Effector memory CD8-positive, alpha-beta T cell (primary cell): Measurements from ENCODE around the gene TRIM67.

Source experiments
- ATAC-seq: fragments of 150-1000 bp; cut with Tn5 transposase; replicated peaks from 2 replicates; pipeline ENCODE4 v1.10.0; 2021; ENCODE audit warnings: mild to moderate bottlenecking, moderate library complexity
- DNase-seq, 3 experiments: peaks; one replicate each; pipeline ENCODE4 v3.0.0; 2021
- H3K27ac Mint-ChIP-seq, 2 donors: one replicate each; pipeline ENCODE4 v1.8.0; 2022; ENCODE audit warnings: mild to moderate bottlenecking in 2 of 2, mixed read lengths in 2 of 2, moderate library complexity in 2 of 2
- H3K27me3 Mint-ChIP-seq, 2 donors: one replicate each; pipeline ENCODE4 v1.8.0; 2022; ENCODE audit warnings: mixed read lengths in 2 of 2
- H3K36me3 Mint-ChIP-seq: one replicate; pipeline ENCODE4 v1.8.0; 2022; ENCODE audit warnings: mild to moderate bottlenecking, moderate library complexity, mixed read lengths; ENCODE audit not compliant: insufficient read depth
- H3K4me1 Mint-ChIP-seq, 2 donors: one replicate each; pipeline ENCODE4 v1.8.0; 2022; ENCODE audit warnings: low read depth in 2 of 2, mixed read lengths in 2 of 2
- H3K4me3 Mint-ChIP-seq, 2 donors: one replicate each; pipeline ENCODE4 v1.8.0; 2022; ENCODE audit warnings: mild to moderate bottlenecking in 2 of 2, mixed read lengths in 2 of 2, moderate library complexity in 2 of 2
- H3K9me3 Mint-ChIP-seq, 2 donors: one replicate each; pipeline ENCODE4 v1.8.0; 2022; ENCODE audit warnings: mixed read lengths in 2 of 2

TRIM67 gene

DNA sequence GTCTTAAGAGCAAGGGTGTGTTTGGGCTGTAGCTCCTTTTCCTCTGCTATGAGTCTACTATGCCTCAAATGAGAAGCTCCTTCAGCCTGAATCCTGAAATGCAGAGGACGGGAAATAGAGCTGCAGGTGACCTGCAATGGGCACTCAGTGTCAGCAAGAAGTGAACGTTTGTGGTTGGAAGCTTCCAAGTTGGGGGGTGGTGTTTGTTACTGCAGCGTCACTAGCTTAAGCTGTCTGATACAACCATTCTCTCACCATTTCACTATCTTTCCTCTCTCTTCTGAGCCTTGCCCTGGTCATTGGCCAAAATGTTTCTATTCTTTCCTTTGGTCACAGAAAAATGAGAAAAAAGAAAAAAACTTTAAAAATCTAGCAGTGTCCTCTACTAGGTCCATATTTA lies 19.4 kb downstream of the TRIM67 start:
- H3K36me3 Mint-ChIP-seq: no peaks in the 10 kb centered on the region
- H3K4me3 Mint-ChIP-seq: no peak overlapping the region
- no peak for DNase-seq
- ATAC-seq: no peak
- no peaks in the 10 kb centered on the region for H3K9me3 Mint-ChIP-seq
- H3K27me3 Mint-ChIP-seq: peaks cover 75 to 94% of the 10 kb centered on the region in 2 donors
- no peaks in the 10 kb centered on the region for H3K4me1 Mint-ChIP-seq
- no peak overlapping the region for H3K27ac Mint-ChIP-seq

DNA sequence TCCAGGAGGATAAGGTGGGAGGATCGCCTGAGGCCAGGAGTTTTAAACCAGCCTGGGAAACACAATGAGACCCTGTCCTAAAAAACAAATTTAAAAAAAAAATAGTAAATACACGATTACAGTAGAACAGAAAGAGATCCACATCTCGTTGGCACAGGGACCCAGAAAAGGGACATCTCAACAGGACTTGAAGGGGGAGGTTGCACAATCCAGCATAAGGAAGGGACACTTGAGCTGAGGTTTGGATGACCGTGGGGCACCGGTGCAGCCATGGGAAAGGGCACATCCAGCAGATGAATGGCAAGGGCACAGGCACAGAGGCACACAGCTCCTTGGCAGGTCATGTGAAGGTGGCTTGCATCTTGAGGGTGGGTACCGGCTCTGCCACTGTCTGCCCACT lies 20.5 kb downstream of the TRIM67 start:
- no peaks in the 10 kb centered on the region for H3K9me3 Mint-ChIP-seq
- H3K36me3 Mint-ChIP-seq: no peaks in the 10 kb centered on the region
- peaks cover 75 to 94% of the 10 kb centered on the region in 2 donors for H3K27me3 Mint-ChIP-seq

DNA sequence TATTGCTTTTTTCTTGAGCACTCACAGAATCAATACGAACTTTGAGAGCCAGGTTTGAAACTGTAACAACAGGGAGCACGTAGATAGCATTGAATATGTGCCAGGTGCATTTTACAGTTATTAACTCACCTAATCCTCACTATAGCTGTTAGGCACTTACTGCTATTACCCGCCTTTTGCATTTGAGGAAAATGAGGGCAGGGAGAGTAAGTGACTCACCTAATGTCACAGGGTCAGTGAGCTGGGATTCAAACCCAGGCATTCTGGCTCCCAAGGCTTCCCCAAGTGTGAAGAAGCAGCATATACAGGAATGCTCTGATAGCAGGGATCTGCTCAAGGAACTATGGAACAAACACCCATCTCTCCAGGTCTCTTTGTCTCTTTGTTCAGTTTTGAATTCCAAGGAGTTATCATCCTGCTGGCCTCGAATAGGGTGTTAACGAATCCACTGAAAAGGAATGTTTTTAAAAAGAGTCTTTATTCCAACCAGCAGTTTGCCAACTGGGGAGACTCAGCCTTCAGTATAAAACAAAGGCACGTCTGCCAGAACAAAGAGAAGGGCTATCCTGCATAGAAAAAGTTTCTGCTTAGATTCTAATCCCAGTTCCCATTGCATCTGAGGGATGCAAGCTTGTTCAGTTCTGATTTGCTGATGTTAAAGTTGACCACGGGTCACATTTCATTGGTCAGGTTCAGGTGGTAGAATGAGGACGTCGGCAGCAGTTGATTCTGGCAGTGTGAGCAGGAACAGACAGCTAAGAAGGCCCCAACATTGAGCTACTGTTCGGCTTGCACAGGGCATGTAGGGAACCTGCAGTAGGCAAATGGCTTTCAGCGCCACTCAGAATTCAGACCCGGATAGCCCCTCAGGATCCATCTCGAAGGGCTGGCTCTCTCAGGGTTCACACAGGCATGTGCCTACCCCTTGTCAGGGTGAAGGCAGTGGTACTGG lies 22.1 kb downstream of the TRIM67 start:
- Mint-ChIP-seq H3K27ac (no peak overlapping the region), H3K4me3 (no peak overlapping the region), H3K27me3 (peaks cover 73 to 94% of the 10 kb centered on the region in 2 donors), H3K4me1 (no peaks in the 10 kb centered on the region), H3K36me3 (no peaks in the 10 kb centered on the region), H3K9me3 (no peaks in the 10 kb centered on the region)
- no peak for DNase-seq
- no peak for ATAC-seq

More for the DNA sequence above, 20.5 kb downstream of the TRIM67 start:
- no peak overlapping the region for H3K4me3 Mint-ChIP-seq
- DNase-seq (no peak), ATAC-seq (no peak)
- no peaks in the 10 kb centered on the region for H3K4me1 Mint-ChIP-seq
- H3K27ac Mint-ChIP-seq: no peak overlapping the region

DNA sequence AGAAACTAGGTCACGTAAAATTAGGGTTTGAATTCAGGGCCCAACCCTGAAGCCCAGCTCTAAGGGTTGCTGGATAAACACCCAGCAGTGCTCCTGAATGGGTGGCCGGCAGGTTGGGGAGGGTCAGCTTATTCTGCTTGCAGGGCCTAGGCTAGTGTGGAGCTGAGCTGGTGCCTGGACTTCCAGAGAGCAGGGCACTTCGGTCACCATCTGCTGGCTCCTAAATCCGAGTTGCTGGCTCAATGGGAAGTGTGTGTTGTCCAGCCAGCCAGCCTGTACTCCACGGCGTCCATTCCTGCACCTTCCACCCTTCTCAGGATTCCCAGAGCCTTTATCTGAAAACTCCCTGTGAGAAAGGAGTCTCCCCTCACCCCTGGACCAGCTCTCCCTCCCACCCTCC lies 23.0 kb downstream of the TRIM67 start:
- DNase-seq (no peak), ATAC-seq (no peak)
- Mint-ChIP-seq H3K36me3 (no peaks in the 10 kb centered on the region), H3K27ac (no peak overlapping the region), H3K4me1 (no peaks in the 10 kb centered on the region), H3K27me3 (peaks cover 72 to 94% of the 10 kb centered on the region in 2 donors), H3K9me3 (no peaks in the 10 kb centered on the region), H3K4me3 (no peak overlapping the region)

DNA sequence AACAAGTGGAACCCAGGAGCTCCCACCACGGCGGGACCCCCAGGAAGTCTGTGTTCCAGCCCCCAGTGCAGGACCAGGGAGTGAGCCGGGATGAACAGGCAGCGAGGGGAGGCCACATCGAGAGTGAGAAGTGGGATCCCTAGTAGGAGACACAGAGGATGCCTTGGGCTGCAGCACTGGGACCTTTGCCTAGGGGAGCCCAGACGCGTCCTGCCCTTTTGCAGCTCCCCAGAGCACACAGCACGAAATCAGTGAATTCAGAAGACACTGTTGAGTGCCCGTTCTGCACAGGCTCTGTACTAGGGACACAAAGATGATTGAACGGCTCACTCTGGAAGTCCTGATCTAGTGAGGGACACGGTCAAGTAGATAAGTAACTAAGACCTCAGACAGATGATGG lies 23.5 kb downstream of the TRIM67 start:
- ATAC-seq: no peak
- Mint-ChIP-seq H3K4me3 (no peak overlapping the region), H3K27me3 (peaks cover 72 to 94% of the 10 kb centered on the region in 2 donors), H3K4me1 (no peaks in the 10 kb centered on the region), H3K9me3 (no peaks in the 10 kb centered on the region), H3K36me3 (no peaks in the 10 kb centered on the region), H3K27ac (no peak overlapping the region)
- DNase-seq: no peak

DNA sequence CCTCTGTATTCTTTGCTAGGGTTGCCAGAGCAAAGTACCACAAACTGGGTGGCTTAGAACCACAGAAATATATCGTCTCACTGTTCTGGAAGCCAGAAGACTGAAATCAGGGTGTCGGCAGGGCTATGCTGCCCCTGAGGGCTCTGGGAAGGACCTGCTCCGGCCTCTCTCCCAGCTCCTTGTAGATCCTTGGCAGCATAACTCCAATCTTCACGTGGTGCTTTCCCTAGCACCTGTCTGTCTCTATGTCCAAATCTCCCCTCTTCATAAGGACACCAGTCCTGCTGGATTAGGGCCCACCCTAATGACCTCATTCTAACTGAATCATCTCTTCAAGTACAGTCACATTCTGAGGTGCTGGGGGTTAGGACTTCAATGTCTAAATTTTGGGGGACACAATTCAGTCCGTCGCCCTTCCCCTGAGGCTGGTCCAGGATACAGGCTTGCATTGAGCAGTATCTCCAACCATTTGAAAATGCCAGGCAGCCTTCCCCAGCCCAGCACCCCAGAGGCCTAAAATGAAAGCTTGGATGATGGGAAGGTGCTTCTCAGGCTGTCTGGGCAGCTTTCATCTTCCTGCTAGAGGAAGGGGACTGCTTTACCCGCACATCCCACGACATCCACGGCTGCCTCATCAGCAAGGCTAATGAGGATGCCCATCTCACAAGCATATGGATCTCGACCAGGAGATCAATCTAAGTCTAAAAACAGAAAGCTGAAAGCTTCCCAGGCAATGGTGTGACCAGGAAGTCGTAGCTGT lies 24.7 kb downstream of the TRIM67 start:
- Mint-ChIP-seq H3K27me3 (peaks cover 78 to 94% of the 10 kb centered on the region in 2 donors), H3K9me3 (no peaks in the 10 kb centered on the region), H3K4me1 (no peaks in the 10 kb centered on the region), H3K27ac (no peak overlapping the region), H3K36me3 (no peaks in the 10 kb centered on the region), H3K4me3 (no peak overlapping the region)
- ATAC-seq (no peak), DNase-seq (no peak)

DNA sequence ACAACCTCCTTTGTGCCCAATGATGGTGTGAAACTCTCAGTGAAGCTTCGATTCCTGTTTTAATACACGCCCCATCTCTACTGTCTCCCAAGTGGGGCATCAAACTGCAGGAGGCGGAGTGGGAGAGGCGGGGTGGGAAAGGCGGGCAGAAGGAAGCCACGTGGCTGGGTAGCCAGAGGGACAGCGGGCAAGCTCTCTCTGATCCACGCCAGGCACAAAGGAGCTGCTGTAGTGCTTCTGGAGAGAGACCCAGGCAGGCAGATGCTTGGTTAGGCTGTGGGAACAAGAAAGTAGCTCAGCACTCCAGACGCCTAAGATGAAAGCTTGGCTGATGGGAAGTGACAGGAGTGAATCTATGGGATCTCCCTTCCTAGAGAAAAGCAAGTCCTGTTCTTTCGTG lies 25.7 kb downstream of the TRIM67 start:
- ATAC-seq (no peak), DNase-seq (no peak)
- Mint-ChIP-seq H3K27ac (no peak overlapping the region), H3K4me1 (no peaks in the 10 kb centered on the region), H3K36me3 (no peaks in the 10 kb centered on the region), H3K4me3 (no peak overlapping the region), H3K27me3 (peaks cover 67 to 88% of the 10 kb centered on the region in 2 donors), H3K9me3 (no peaks in the 10 kb centered on the region)

DNA sequence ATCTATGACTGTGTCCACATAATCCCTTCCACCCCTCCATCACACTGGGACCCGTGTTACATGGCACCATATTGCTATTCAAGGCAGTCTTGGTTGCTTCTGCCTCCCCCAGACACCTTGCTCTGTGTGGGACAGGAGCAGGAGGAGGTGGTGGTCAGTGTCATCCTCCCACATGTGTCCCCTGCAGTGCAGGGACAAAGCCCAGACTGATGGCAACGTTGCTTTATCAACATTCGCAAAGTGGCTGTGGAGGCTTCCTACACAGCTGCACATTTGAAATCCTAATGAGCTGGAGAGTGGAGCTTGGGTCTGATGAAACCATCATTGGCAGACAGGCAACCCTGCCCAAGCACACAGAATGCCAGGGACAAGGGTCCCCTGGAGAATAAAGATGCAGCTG lies 26.2 kb downstream of the TRIM67 start:
- no peaks in the 10 kb centered on the region for H3K9me3 Mint-ChIP-seq
- H3K27me3 Mint-ChIP-seq: peaks cover 62 to 86% of the 10 kb centered on the region in 2 donors
- no peaks in the 10 kb centered on the region for H3K36me3 Mint-ChIP-seq
- no peaks in the 10 kb centered on the region for H3K4me1 Mint-ChIP-seq
- DNase-seq: no peak
- no peak overlapping the region for H3K4me3 Mint-ChIP-seq
- ATAC-seq: no peak
- H3K27ac Mint-ChIP-seq: no peak overlapping the region

DNA sequence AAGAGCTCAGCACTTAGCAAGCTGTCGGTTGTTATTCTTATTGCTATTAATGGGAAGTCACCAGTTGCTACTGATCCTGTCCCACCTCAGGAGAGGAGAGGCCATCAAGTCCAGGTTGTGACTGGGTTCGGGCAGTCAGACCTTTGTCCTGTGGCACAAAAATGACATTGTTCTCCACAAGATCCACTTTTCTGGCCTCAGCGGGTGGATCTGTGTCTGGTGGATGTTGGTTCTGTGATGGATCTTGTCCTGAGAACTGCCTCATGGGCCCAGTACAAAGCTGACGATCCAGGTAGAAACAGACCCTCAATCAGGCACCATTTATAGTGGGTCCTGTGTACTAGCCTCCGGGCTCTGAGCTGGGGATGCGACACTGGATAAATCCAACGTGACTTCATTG lies 26.9 kb downstream of the TRIM67 start:
- H3K36me3 Mint-ChIP-seq: no peaks in the 10 kb centered on the region
- peaks cover 61 to 92% of the 10 kb centered on the region in 2 donors for H3K27me3 Mint-ChIP-seq
- no peaks in the 10 kb centered on the region for H3K4me1 Mint-ChIP-seq
- DNase-seq: no peak
- ATAC-seq: no peak
- no peaks in the 10 kb centered on the region for H3K9me3 Mint-ChIP-seq
- no peak overlapping the region for H3K27ac Mint-ChIP-seq
- no peak overlapping the region for H3K4me3 Mint-ChIP-seq

DNA sequence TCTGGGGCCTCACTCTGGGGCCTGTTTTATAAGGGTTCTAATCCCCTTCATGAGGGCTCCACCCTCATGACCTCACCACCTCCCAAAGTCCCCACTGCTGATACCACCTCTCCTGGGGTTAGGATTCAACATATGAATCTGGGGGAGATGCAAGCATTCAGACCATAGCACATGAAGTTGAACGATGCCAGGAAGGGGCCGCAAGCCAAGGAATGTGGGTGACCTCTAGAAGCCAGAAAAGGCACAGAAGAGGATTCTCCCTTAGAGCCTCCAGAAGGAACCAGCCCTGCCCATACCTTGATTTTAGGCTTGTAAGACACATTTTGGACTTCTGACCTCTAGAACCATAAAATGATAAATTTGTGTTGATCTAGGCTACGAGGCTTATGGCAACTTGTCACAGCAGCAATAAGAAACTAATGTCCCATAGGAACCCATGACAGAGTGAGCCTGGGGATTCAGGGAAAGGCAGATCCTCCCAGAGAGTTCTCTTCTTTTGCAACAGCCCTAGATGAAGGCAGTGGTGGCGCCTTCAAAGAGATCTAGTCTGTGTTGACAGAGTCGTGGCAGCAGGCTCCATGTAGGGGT lies 27.9 kb downstream of the TRIM67 start:
- DNase-seq (no peak), ATAC-seq (no peak)
- Mint-ChIP-seq H3K4me3 (no peak overlapping the region), H3K9me3 (no peaks in the 10 kb centered on the region), H3K27ac (no peak overlapping the region), H3K27me3 (peaks cover 51 to 87% of the 10 kb centered on the region in 2 donors), H3K36me3 (no peaks in the 10 kb centered on the region), H3K4me1 (no peaks in the 10 kb centered on the region)

DNA sequence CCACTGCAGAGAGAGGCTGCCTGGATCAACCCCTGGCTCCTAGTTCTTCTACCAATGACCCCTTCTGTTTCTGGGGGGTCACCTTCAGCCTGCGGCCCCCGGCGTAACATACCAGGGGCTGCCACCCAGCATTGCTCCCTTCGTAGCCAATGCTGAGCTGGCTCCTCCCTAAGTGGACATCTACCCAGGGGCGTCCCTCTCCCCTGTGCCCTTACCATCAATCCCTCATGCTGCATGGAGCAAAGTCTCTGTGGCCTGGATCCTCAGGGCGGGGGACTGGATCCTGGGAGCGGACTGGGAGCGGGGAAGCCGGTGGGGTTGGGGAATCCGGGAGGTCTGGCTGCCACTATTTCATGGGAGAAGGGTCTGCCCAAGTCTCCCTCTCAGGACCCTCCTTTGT lies 28.6 kb downstream of the TRIM67 start:
- Mint-ChIP-seq H3K27ac (no peak overlapping the region), H3K4me3 (no peak overlapping the region), H3K27me3 (peaks cover 45 to 84% of the 10 kb centered on the region in 2 donors), H3K9me3 (no peaks in the 10 kb centered on the region), H3K36me3 (no peaks in the 10 kb centered on the region), H3K4me1 (no peaks in the 10 kb centered on the region)
- ATAC-seq (no peak), DNase-seq (no peak)

DNA sequence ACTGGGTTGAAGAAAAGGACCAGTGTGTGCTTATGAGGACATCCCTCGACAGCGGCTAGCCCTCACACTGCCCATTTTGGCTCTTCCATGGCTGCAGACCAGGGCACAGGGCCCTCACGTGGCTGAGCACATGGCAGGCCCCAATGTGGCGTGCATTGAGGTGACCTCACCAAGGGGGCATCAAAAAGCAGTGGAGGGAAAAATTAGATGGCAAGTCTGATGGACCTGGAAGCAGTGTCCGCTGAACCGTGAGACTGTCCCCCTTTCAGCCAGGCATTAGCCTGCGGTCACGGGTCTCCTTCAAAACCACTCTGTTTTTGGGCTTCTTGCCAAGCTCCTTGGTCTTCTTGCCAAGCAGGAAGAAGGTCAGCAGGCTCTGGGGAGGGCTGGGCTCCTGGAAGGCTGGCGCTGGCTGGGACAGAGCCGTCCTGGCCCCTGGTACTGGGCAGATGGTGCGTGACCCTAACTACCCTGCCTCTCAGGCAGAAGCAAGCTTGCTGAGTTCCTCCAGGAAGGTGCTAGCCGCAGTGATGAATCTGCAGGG lies 30.8 kb downstream of the TRIM67 start:
- Mint-ChIP-seq H3K27me3 (peaks cover 35 to 83% of the 10 kb centered on the region in 2 donors), H3K27ac (no peak overlapping the region), H3K4me3 (no peak overlapping the region), H3K36me3 (no peaks in the 10 kb centered on the region), H3K4me1 (no peaks in the 10 kb centered on the region), H3K9me3 (no peaks in the 10 kb centered on the region)
- ATAC-seq: no peak
- DNase-seq: no peak

DNA sequence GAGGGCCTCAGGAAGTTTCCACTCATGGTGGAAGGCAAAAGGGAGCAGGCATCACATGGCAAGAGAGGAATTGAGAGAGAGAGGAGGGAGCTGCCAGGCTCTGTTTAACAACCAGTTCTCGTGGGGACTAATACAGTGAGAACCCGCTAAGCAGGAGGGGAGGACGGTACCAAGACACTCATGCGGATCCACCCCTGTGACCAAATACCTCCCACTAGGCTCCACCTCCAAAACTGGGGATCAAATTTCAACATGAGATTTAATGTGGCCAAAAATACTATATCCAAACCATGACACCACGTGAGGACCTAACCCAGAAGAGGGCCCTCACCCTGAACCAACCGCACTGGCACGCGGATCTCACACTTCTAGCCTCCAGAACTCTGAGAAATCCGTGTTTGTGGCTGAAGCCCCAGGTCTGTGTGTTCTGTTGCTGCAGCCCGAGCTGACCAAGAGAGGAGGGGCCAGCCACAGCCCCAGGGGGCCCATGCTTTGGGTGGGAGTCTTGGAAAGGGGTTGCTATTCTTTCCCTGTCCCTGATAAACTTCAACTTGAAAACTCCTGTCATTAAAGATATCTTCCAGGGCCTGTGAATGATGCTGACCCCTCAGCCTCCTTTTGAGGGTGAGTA lies 32.0 kb downstream of the TRIM67 start:
- Mint-ChIP-seq H3K27me3 (peaks cover 30 to 77% of the 10 kb centered on the region in 2 donors), H3K36me3 (no peaks in the 10 kb centered on the region)

More for the DNA sequence above, 32.0 kb downstream of the TRIM67 start:
- no peak overlapping the region for H3K27ac Mint-ChIP-seq
- H3K4me3 Mint-ChIP-seq: no peak overlapping the region
- H3K4me1 Mint-ChIP-seq: no peaks in the 10 kb centered on the region
- DNase-seq (no peak), ATAC-seq (no peak)
- no peaks in the 10 kb centered on the region for H3K9me3 Mint-ChIP-seq
